B cell (primary cell): ENCODE measurements around the gene HYAL1. TPM values are rescaled to one million over a fixed set of nuclear protein-coding genes. Genes with fewer than 3 reads are reported as not detected.

Source experiments
- ATAC-seq: fragments of 200-7000 bp; cut with Tn5 transposase; one replicate; pipeline ENCODE4 v1.10.0; 2021; ENCODE audit warnings: low read depth, mild to moderate bottlenecking, moderate number of reproducible peaks, moderate library complexity
- CTCF ChIA-PET: fragments of 350-600 bp; sonication (Branson Sonifier 250); formaldehyde crosslinking; loops from one replicate; lab custom pipeline; 2021; ENCODE audit warnings: antibody characterized with exemption, inconsistent platforms; lab: Charles Lee
- POLR2A ChIA-PET: fragments of 350-600 bp; sonication (Branson Sonifier 250); formaldehyde crosslinking; loops from one replicate; lab custom pipeline; 2021; ENCODE audit warnings: antibody characterized with exemption; lab: Charles Lee
- DNase-seq: peaks from one replicate; pipeline ENCODE4 v3.0.0; 2013
- H2AFZ ChIP-seq: 2 replicates; pipeline ENCODE4 v1.6.1; 2012; ENCODE audit warnings: mild to moderate bottlenecking, low read depth, low read length; ENCODE audit not compliant: insufficient read depth, poor library complexity, severe bottlenecking
- H3K27ac ChIP-seq, 2 donors: 1 replicate in 1 of 2; 2 replicates in 1 of 2; pipeline ENCODE4 v1.5.1; 2012 to 2013; ENCODE audit warnings: low read length in 2 of 2, mild to moderate bottlenecking in 2 of 2, moderate library complexity in 1 of 2
- H3K27me3 ChIP-seq, 4 experiments: fragments of 200-600 bp in 1 of 4; sonication (generic) in 1 of 4; replicated peaks in 1 of 4; 1 replicate in 2 of 4; 2 replicates in 2 of 4; pipeline versions ENCODE4 v1.6.1 to v1.7.0; 2013 to 2016; ENCODE audit warnings: low read length in 3 of 4, mild to moderate bottlenecking in 2 of 4, mixed read lengths in 1 of 4, moderate library complexity in 1 of 4; ENCODE audit not compliant: insufficient read depth in 4 of 4, control insufficient read depth in 3 of 4; ENCODE audit errors: control extremely low read depth in 1 of 4
- H3K36me3 ChIP-seq, 2 experiments: replicated peaks in 1 of 2; 1 replicate in 1 of 2; 2 replicates in 1 of 2; pipeline versions ENCODE4 v1.6.1 to v1.7.1; 2013; ENCODE audit warnings: low read length in 1 of 2; ENCODE audit not compliant: insufficient read depth in 2 of 2, control insufficient read depth in 1 of 2; ENCODE audit errors: control extremely low read depth in 1 of 2, extremely low read depth in 1 of 2
- H3K4me1 ChIP-seq, 2 donors: fragments of 200-600 bp in 1 of 2; sonication (generic) in 1 of 2; 1 replicate in 1 of 2; 2 replicates in 1 of 2; pipeline versions ENCODE4 v1.5.1 to v1.6.1; 2013 to 2017; ENCODE audit warnings: low read length in 2 of 2; ENCODE audit not compliant: control insufficient read depth in 2 of 2, insufficient read depth in 2 of 2
- H3K4me2 ChIP-seq: replicated peaks from 2 replicates; pipeline ENCODE3; 2012; ENCODE audit warnings: mild to moderate bottlenecking, low read depth, low read length; ENCODE audit not compliant: poor library complexity, severe bottlenecking
- H3K4me3 ChIP-seq, 5 experiments: fragments of 200-600 bp in 1 of 5; sonication (generic) in 1 of 5; 1 replicate in 3 of 5; 2 replicates in 2 of 5; pipeline versions ENCODE4 v1.5.1 to v1.7.0; 2011 to 2016; ENCODE audit warnings: low read length in 4 of 5, mild to moderate bottlenecking in 4 of 5, low read depth in 2 of 5, control low read depth in 1 of 5, moderate library complexity in 1 of 5; ENCODE audit not compliant: insufficient read depth in 1 of 5; ENCODE audit errors: control extremely low read depth in 1 of 5, extremely low read depth in 1 of 5
- H3K79me2 ChIP-seq: fragments of 200-600 bp; sonication (generic); one replicate; pipeline ENCODE4 v1.6.0; 2016; ENCODE audit warnings: low read length; ENCODE audit not compliant: control insufficient read depth, insufficient read depth
- H3K9ac ChIP-seq: fragments of 200-600 bp; sonication (generic); 2 replicates; pipeline ENCODE4 v1.6.1; 2017; ENCODE audit warnings: mild to moderate bottlenecking, low read length, moderate library complexity
- H3K9me3 ChIP-seq, 3 donors: one replicate each; pipeline versions ENCODE4 v1.6.1 to v1.7.1; 2013; ENCODE audit warnings: low read length in 2 of 3; ENCODE audit not compliant: control insufficient read depth in 2 of 3, insufficient read depth in 1 of 3; ENCODE audit errors: control extremely low read depth in 1 of 3
- H4K20me1 ChIP-seq: 2 replicates; pipeline ENCODE4 v1.6.0; 2012; ENCODE audit warnings: mild to moderate bottlenecking, low read length; ENCODE audit not compliant: insufficient read depth, control insufficient read depth, poor library complexity, severe bottlenecking
- H3K27ac Mint-ChIP-seq: one replicate; pipeline ENCODE4 v1.8.0; 2021; ENCODE audit warnings: mixed read lengths
- H3K27me3 Mint-ChIP-seq: one replicate; pipeline ENCODE4 v1.8.0; 2021; ENCODE audit warnings: mixed read lengths
- H3K4me1 Mint-ChIP-seq: one replicate; pipeline ENCODE4 v1.8.0; 2021; ENCODE audit warnings: mixed read lengths
- H3K4me3 Mint-ChIP-seq: one replicate; pipeline ENCODE4 v1.8.0; 2021; ENCODE audit warnings: mixed read lengths
- H3K9me3 Mint-ChIP-seq: one replicate; pipeline ENCODE4 v1.8.0; 2022; ENCODE audit warnings: mixed read lengths; ENCODE audit not compliant: insufficient read depth
- CTCF ChIP-seq: fragments of 200-600 bp; IDR thresholded peaks from one replicate; pipeline ENCODE4 v1.8.0; 2022; ENCODE audit warnings: antibody characterized with exemption, mild to moderate bottlenecking
- EZH2 ChIP-seq: IDR thresholded peaks from 2 replicates; pipeline ENCODE4 v1.6.1; 2012; ENCODE audit warnings: borderline replicate concordance, low read depth, mild to moderate bottlenecking, moderate library complexity, low read length; ENCODE audit not compliant: insufficient read depth, poor library complexity, severe bottlenecking
- WGBS: methylation state at CpG from one replicate; pipeline ENCODE4 v1.1.5; 2013; ENCODE audit warnings: missing lambda C conversion rate; ENCODE audit not compliant: insufficient coverage; 5-methylcytosine and 5-hydroxymethylcytosine counted together
- intact Hi-C: fragments of 100-400 bp; cut with micrococcal nuclease; formaldehyde crosslinking; loops from one replicate; pipeline ENCODE4 v1.10.0; 2022
- polyA plus RNA-seq: library from polyadenylated mRNA; depleted of rRNA; stranded (reverse); fragments of >200 nt; gene quantifications from 2 replicates; pipeline ENCODE4 v1.2.3, GENCODE V29; 2012
- total RNA-seq, 2 donors: library from RNA; stranded (reverse); fragments of 120-200 nt in 1 of 2; gene quantifications; 1 replicate in 1 of 2; 2 replicates in 1 of 2; pipeline versions ENCODE4 v1.2.3 to v1.2.4, GENCODE V29; 2013 to 2022

Gene HYAL1
- total and polyA plus RNA-seq, 2 donors (not counting 1 experiment from before 2014, with no cell fraction given), result 0.12 to 0.30 TPM

- H3K4me1 Mint-ChIP-seq, result peaks cover 36% of the 10 kb centered on the region
- H3K4me3 Mint-ChIP-seq, result no peak overlapping the region
- POLR2A ChIA-PET, result no interaction called here
- Histone ChIP-seq H3K4me2 (no peak overlapping the region), H4K20me1 (no peaks in the 10 kb centered on the region), H3K27ac (no peak overlapping the region), H3K9ac (no peak overlapping the region), H3K4me1 (peaks cover 21 to 33% of the 10 kb centered on the region in 2 donors), H3K79me2 (peaks cover 27% of the 10 kb centered on the region), H3K36me3 (peaks cover 0 to 11% of the 10 kb centered on the region in 2 experiments), H3K4me3 (no peak overlapping the region), H3K9me3 (no peaks in the 10 kb centered on the region), H2AFZ (no peak overlapping the region), H3K27me3 (no peaks in the 10 kb centered on the region)
- CTCF ChIA-PET, result interaction anchor here (0.6 kb wide), 1 partner anchor 31 kb away, joined by 4 read pairs; no protein-coding TSS in a partner anchor
- no peaks in the 10 kb centered on the region for H3K27me3 Mint-ChIP-seq
- DNase-seq, result no peak
- intact Hi-C loops, result loop anchor here (10.0 kb wide), 1 partner anchor 1090 kb away; the partner anchor contains the start of gene MANF
- H3K9me3 Mint-ChIP-seq, result no peaks in the 10 kb centered on the region
- H3K27ac Mint-ChIP-seq, result no peak overlapping the region
- TF ChIP-seq EZH2 (no peak), CTCF (no peak)
- ATAC-seq, result no peak
- WGBS, result over 99% methylated on average over 22 of the region's 22 CpGs
Observed at GRCh38 chr3:50294492-50295403, 8.6 kb downstream of the HYAL1 start.

- ATAC-seq (no peak), DNase-seq (no peak)
- no peak for TF ChIP-seq EZH2
- TF ChIP-seq CTCF, result no peak
- Histone ChIP-seq H3K4me1 (peaks cover 20 to 31% of the 10 kb centered on the region in 2 donors), H3K9ac (no peak overlapping the region), H3K79me2 (peaks cover 27% of the 10 kb centered on the region), H4K20me1 (no peaks in the 10 kb centered on the region), H3K4me3 (no peak overlapping the region), H3K4me2 (no peak overlapping the region), H3K27me3 (no peaks in the 10 kb centered on the region), H3K27ac (no peak overlapping the region), H3K9me3 (no peaks in the 10 kb centered on the region), H3K36me3 (peaks cover 0 to 18% of the 10 kb centered on the region in 2 experiments), H2AFZ (no peak overlapping the region)
- 91% methylated on average over 3 of the region's 4 CpGs for WGBS
- Mint-ChIP-seq H3K4me3 (no peak overlapping the region), H3K27ac (no peak overlapping the region), H3K9me3 (no peaks in the 10 kb centered on the region), H3K27me3 (no peaks in the 10 kb centered on the region), H3K4me1 (peaks cover 30% of the 10 kb centered on the region)
- intact Hi-C loops, result loop anchor here (10.0 kb wide), 1 partner anchor 1091 kb away; the partner anchor contains the start of gene MANF
- CTCF ChIA-PET, result interaction anchor here (1.6 kb wide), 1 partner anchor 100 kb away, joined by 5 read pairs; no protein-coding TSS in a partner anchor
- POLR2A ChIA-PET, result no interaction called here
Observed at GRCh38 chr3:50294089-50294488, 9.3 kb downstream of the HYAL1 start.
